AG04449 (cell line): ENCODE measurements around the gene SPSB1.

Source experiments
- CTCF ChIA-PET: fragments of 350-600 bp; formaldehyde crosslinking; extraction: SDS; loops from one replicate; lab custom pipeline; 2021; ENCODE audit warnings: antibody characterized with exemption; lab: Yijun Ruan, JAX
- POLR2A ChIA-PET: fragments of 400-600, 350-600 bp; formaldehyde crosslinking; extraction: SDS; loops from one replicate; lab custom pipeline; 2020; ENCODE audit warnings: antibody characterized with exemption, inconsistent platforms; lab: Yijun Ruan, JAX
- DNase-seq: peaks from one replicate; pipeline ENCODE4 v3.0.0-alpha.2; 2010; ENCODE audit warnings: low read depth, low spot score
- H3K4me3 ChIP-seq: 2 replicates; pipeline ENCODE4 v1.5.1; 2011; ENCODE audit warnings: low read depth, mild to moderate bottlenecking, control low read depth, low read length
- CTCF ChIP-seq: IDR thresholded peaks from one replicate; pipeline ENCODE4 v1.5.1; 2011; ENCODE audit warnings: mild to moderate bottlenecking, moderate library complexity, low read length, control low read depth, inconsistent platforms; ENCODE audit not compliant: insufficient read depth; ENCODE audit errors: missing control alignments

SPSB1 gene

GRCh38 chr1:9341301-9341845 lies 48.7 kb downstream of the SPSB1 start:
- TF ChIP-seq CTCF: no peak
- DNase-seq: no peak
- ChIA-PET POLR2A (no interaction called here), CTCF (no interaction called here)
- no peak overlapping the region for H3K4me3 ChIP-seq

- no peak for TF ChIP-seq CTCF
- DNase-seq: no peak
- no peak overlapping the region for H3K4me3 ChIP-seq
- ChIA-PET POLR2A (no interaction called here), CTCF (no interaction called here)
Observed at GRCh38 chr1:9343269-9343668, 50.6 kb downstream of the SPSB1 start.

- no peak for DNase-seq
- TF ChIP-seq CTCF: no peak
- no peak overlapping the region for H3K4me3 ChIP-seq
- ChIA-PET POLR2A (no interaction called here), CTCF (interaction anchor here (1.4 kb wide), 1 partner anchor 11 kb away, joined by 3 read pairs; no protein-coding TSS in a partner anchor)
Observed at GRCh38 chr1:9344426-9345200, 51.9 kb downstream of the SPSB1 start.

GRCh38 chr1:9345471-9345870 lies 52.8 kb downstream of the SPSB1 start:
- no peak for DNase-seq
- no peak for TF ChIP-seq CTCF
- ChIA-PET POLR2A (no interaction called here), CTCF (interaction anchor here (1.4 kb wide), 1 partner anchor 10 kb away, joined by 3 read pairs; no protein-coding TSS in a partner anchor)
- no peak overlapping the region for H3K4me3 ChIP-seq

GRCh38 chr1:9345922-9346321 lies 53.2 kb downstream of the SPSB1 start:
- TF ChIP-seq CTCF: no peak
- H3K4me3 ChIP-seq: no peak overlapping the region
- POLR2A ChIA-PET: no interaction called here
- DNase-seq: no peak
- CTCF ChIA-PET: interaction anchor here (1.4 kb wide), 1 partner anchor 9 kb away, joined by 3 read pairs; no protein-coding TSS in a partner anchor

- CTCF ChIA-PET: no interaction called here
- H3K4me3 ChIP-seq: no peak overlapping the region
- DNase-seq: no peak
- POLR2A ChIA-PET: no interaction called here
- TF ChIP-seq CTCF: no peak
Observed at GRCh38 chr1:9346566-9346965, 53.9 kb downstream of the SPSB1 start.
